IMR-90 (cell line): ENCODE measurements around the gene LRFN2. TPM values are rescaled to one million over a fixed set of nuclear protein-coding genes. Genes with fewer than 3 reads are reported as not detected.

Experiments
- ATAC-seq: fragments of 200-7000 bp; cut with Tn5 transposase; 2 replicates; pipeline ENCODE4 v1.9.1; 2020; ENCODE audit warnings: low read depth, mild to moderate bottlenecking, moderate library complexity
- BruUV-seq: library from RNA; stranded (reverse); fragments of 400-500 nt; replicated peaks from 2 replicates; lab custom pipeline; 2021; lab: Mats Ljungman, UMichigan
- CTCF ChIA-PET: fragments of 300-600 bp; formaldehyde crosslinking; extraction: SDS; loops from one replicate; lab custom pipeline; 2021; ENCODE audit warnings: antibody characterized with exemption; lab: Yijun Ruan, JAX
- POLR2A ChIA-PET: fragments of 300-600 bp; sonication (Branson Sonifier 250); formaldehyde crosslinking; loops from one replicate; lab custom pipeline; 2022; ENCODE audit warnings: antibody characterized with exemption; ENCODE audit not compliant: unreplicated experiment; lab: Charles Lee
- DNase-seq: peaks from one replicate; pipeline ENCODE4 v3.0.0; 2013
- H2AFZ ChIP-seq: replicated peaks from 2 replicates; pipeline ENCODE3; 2013; ENCODE audit warnings: low read length, mild to moderate bottlenecking; ENCODE audit not compliant: poor library complexity
- H2AK5ac ChIP-seq: 2 replicates; pipeline ENCODE4 v1.6.1; 2013; ENCODE audit warnings: low read depth, low read length, inconsistent platforms
- H2AK9ac ChIP-seq: replicated peaks from 2 replicates; pipeline ENCODE3; 2013; ENCODE audit warnings: mild to moderate bottlenecking, low read depth, low read length, moderate library complexity; ENCODE audit not compliant: poor library complexity
- H2BK120ac ChIP-seq: 2 replicates; pipeline ENCODE4 v1.6.1; 2013; ENCODE audit warnings: low read depth, low read length, inconsistent platforms
- H2BK15ac ChIP-seq: 3 replicates; pipeline ENCODE4 v1.6.1; 2013; ENCODE audit warnings: low read depth, low read length, inconsistent platforms
- H2BK20ac ChIP-seq: 2 replicates; pipeline ENCODE4 v1.6.1; 2013; ENCODE audit warnings: low read depth, mild to moderate bottlenecking, inconsistent platforms, low read length, moderate library complexity
- H2BK5ac ChIP-seq: 2 replicates; pipeline ENCODE4 v1.6.1; 2013; ENCODE audit warnings: mild to moderate bottlenecking, low read depth, low read length, inconsistent platforms; ENCODE audit not compliant: poor library complexity, severe bottlenecking
- H3K14ac ChIP-seq: replicated peaks from 2 replicates; pipeline ENCODE4 v1.6.1; 2013; ENCODE audit warnings: low read depth, low read length, inconsistent platforms
- H3K18ac ChIP-seq: 2 replicates; pipeline ENCODE4 v1.6.1; 2013; ENCODE audit warnings: low read depth, low read length, control low read depth
- H3K23ac ChIP-seq: 2 replicates; pipeline ENCODE4 v1.6.1; 2013; ENCODE audit warnings: low read depth, low read length, inconsistent platforms
- H3K27ac ChIP-seq: 2 replicates; pipeline ENCODE4 v1.5.1; 2013; ENCODE audit warnings: mild to moderate bottlenecking, control low read depth, low read length; ENCODE audit not compliant: insufficient read depth
- H3K27me3 ChIP-seq: 2 replicates; pipeline ENCODE4 v1.6.1; 2013; ENCODE audit warnings: low read length; ENCODE audit not compliant: control insufficient read depth, insufficient read depth
- H3K36me3 ChIP-seq: 2 replicates; pipeline ENCODE4 v1.6.1; 2013; ENCODE audit warnings: low read length, mixed read lengths; ENCODE audit not compliant: control insufficient read depth, insufficient read depth
- H3K4ac ChIP-seq: 2 replicates; pipeline ENCODE4 v1.6.1; 2013; ENCODE audit warnings: low read depth, low read length, inconsistent platforms
- H3K4me1 ChIP-seq: 2 replicates; pipeline ENCODE4 v1.6.1; 2013; ENCODE audit warnings: low read length, mixed read lengths; ENCODE audit not compliant: control insufficient read depth, insufficient read depth
- H3K4me2 ChIP-seq: 2 replicates; pipeline ENCODE4 v1.6.1; 2013; ENCODE audit warnings: low read depth, mild to moderate bottlenecking, control low read depth, low read length, moderate library complexity
- H3K4me3 ChIP-seq: 2 replicates; pipeline ENCODE4 v1.5.1; 2013; ENCODE audit warnings: low read depth, mild to moderate bottlenecking, control low read depth, low read length, moderate library complexity; ENCODE audit not compliant: insufficient read depth
- H3K56ac ChIP-seq: 2 replicates; pipeline ENCODE4 v1.6.1; 2013; ENCODE audit warnings: low read length, inconsistent platforms; ENCODE audit not compliant: insufficient read depth; ENCODE audit errors: extremely low read depth
- H3K79me1 ChIP-seq, 2 experiments: 2 replicates each; pipeline ENCODE4 v1.6.1; 2013; ENCODE audit warnings: low read length in 2 of 2, inconsistent platforms in 1 of 2, low read depth in 1 of 2
- H3K9ac ChIP-seq: 2 replicates; pipeline ENCODE4 v1.6.1; 2013; ENCODE audit warnings: low read depth, low read length, control low read depth
- H3K9me1 ChIP-seq: 2 replicates; pipeline ENCODE4 v1.6.1; 2013; ENCODE audit warnings: low read length, inconsistent platforms; ENCODE audit not compliant: insufficient read depth
- H3K9me3 ChIP-seq: 2 replicates; pipeline ENCODE4 v1.6.1; 2013; ENCODE audit warnings: low read length; ENCODE audit not compliant: control insufficient read depth, insufficient read depth
- H4K20me1 ChIP-seq: 2 replicates; pipeline ENCODE4 v1.6.1; 2013; ENCODE audit warnings: low read length, inconsistent platforms; ENCODE audit not compliant: insufficient read depth
- H4K5ac ChIP-seq: 2 replicates; pipeline ENCODE4 v1.6.1; 2013; ENCODE audit warnings: mild to moderate bottlenecking, low read depth, low read length, control low read depth
- H4K8ac ChIP-seq, 2 experiments: 2 replicates each; pipeline ENCODE4 v1.6.1; 2013; ENCODE audit warnings: low read depth in 2 of 2, low read length in 2 of 2, control low read depth in 1 of 2, inconsistent platforms in 1 of 2
- H4K91ac ChIP-seq: 2 replicates; pipeline ENCODE4 v1.6.1; 2013; ENCODE audit warnings: low read depth, low read length, inconsistent platforms; ENCODE audit not compliant: insufficient read depth
- BHLHE40 ChIP-seq: fragments of 150-350 bp; IDR thresholded peaks from 2 replicates; pipeline ENCODE4 v1.6.1; 2016; ENCODE audit warnings: mild to moderate bottlenecking, low read depth, low read length
- CEBPB ChIP-seq: IDR thresholded peaks from 2 replicates; pipeline ENCODE4 v1.6.1; 2012; ENCODE audit warnings: low read depth, low read length, improper control_type of control experiment
- CHD1 ChIP-seq: IDR thresholded peaks from 2 replicates; pipeline ENCODE4 v1.6.1; 2012; ENCODE audit warnings: low read depth, low read length, improper control_type of control experiment
- CTCF ChIP-seq: conservative IDR thresholded peaks from 2 replicates; pipeline ENCODE4 v1.5.1; 2012; ENCODE audit warnings: mild to moderate bottlenecking, low read depth, low read length, improper control_type of control experiment
- ELK1 ChIP-seq: fragments of 150-350 bp; IDR thresholded peaks from 2 replicates; pipeline ENCODE4 v1.6.1; 2016; ENCODE audit warnings: low read depth, mild to moderate bottlenecking, low read length, moderate library complexity, borderline replicate concordance
- FOS ChIP-seq: fragments of 150-350 bp; IDR thresholded peaks from 2 replicates; pipeline ENCODE4 v1.6.1; 2016; ENCODE audit warnings: low read depth, low read length
- MAFK ChIP-seq: IDR thresholded peaks from 2 replicates; pipeline ENCODE4 v1.6.1; 2012; ENCODE audit warnings: low read depth, low read length, improper control_type of control experiment
- MAZ ChIP-seq: IDR thresholded peaks from 2 replicates; pipeline ENCODE4 v1.6.1; 2012; ENCODE audit warnings: low read depth, mild to moderate bottlenecking, low read length, improper control_type of control experiment, moderate library complexity, borderline replicate concordance
- MXI1 ChIP-seq: IDR thresholded peaks from 2 replicates; pipeline ENCODE4 v1.6.1; 2012; ENCODE audit warnings: low read depth, mild to moderate bottlenecking, low read length, moderate library complexity, borderline replicate concordance
- NFE2L2 ChIP-seq: fragments of 150-350 bp; IDR thresholded peaks from 2 replicates; pipeline ENCODE4 v1.6.1; 2016; ENCODE audit warnings: low read depth, mild to moderate bottlenecking, low read length
- POLR2A ChIP-seq: IDR thresholded peaks from 2 replicates; pipeline ENCODE4 v1.6.1; 2012; ENCODE audit warnings: mild to moderate bottlenecking, low read depth, low read length
- RAD21 ChIP-seq: IDR thresholded peaks from 2 replicates; pipeline ENCODE4 v1.6.1; 2012; ENCODE audit warnings: low read length, improper control_type of control experiment
- RCOR1 ChIP-seq: IDR thresholded peaks from 2 replicates; pipeline ENCODE4 v1.6.1; 2012; ENCODE audit warnings: mild to moderate bottlenecking, low read length, improper control_type of control experiment; ENCODE audit not compliant: insufficient replicate concordance
- RFX5 ChIP-seq: IDR thresholded peaks from 2 replicates; pipeline ENCODE4 v1.8.0; 2012; ENCODE audit warnings: low read depth, mild to moderate bottlenecking, low read length, moderate library complexity
- SMC3 ChIP-seq: fragments of 150-350 bp; IDR thresholded peaks from 2 replicates; pipeline ENCODE4 v1.6.1; 2016; ENCODE audit warnings: low read depth, mild to moderate bottlenecking, antibody characterized with exemption, low read length, moderate library complexity
- USF2 ChIP-seq: fragments of 150-350 bp; IDR thresholded peaks from 2 replicates; pipeline ENCODE4 v1.6.1; 2017; ENCODE audit warnings: mild to moderate bottlenecking, antibody characterized with exemption, low read length, low read depth
- WGBS, 2 experiments: methylation state at CpG; one replicate each; pipeline versions ENCODE4 v1.1.5 to v1.1.7; 2013; ENCODE audit warnings: missing lambda C conversion rate in 2 of 2; ENCODE audit not compliant: insufficient read length in 1 of 2; ENCODE audit errors: extremely low coverage in 2 of 2; 5-methylcytosine and 5-hydroxymethylcytosine counted together
- dilution Hi-C: fragments of 300-500 bp; cut with HindIII; formaldehyde crosslinking; loops from one replicate; pipeline ENCODE4 v1.14.3; 2018; ENCODE audit warnings: low sequenced_read_pairs; ENCODE audit not compliant: unreplicated experiment
- in situ Hi-C: fragments of 300-500 bp; cut with MboI; formaldehyde crosslinking; loops from 3 replicates; pipeline ENCODE4 v1.14.3; 2019; ENCODE audit warnings: low sequenced_read_pairs, inconsistent platforms, mixed read lengths
- intact Hi-C: fragments of 100-400 bp; cut with micrococcal nuclease; formaldehyde crosslinking; loops from 2 replicates; pipeline ENCODE4 v1.10.0; 2022
- polyA plus RNA-seq, 3 experiments: library from polyadenylated mRNA; depleted of rRNA; stranded (reverse); fragments of >200 nt; gene quantifications; 2 replicates each; pipeline ENCODE4 v1.2.3, GENCODE V29; 2012; ENCODE audit warnings: low replicate concordance in 1 of 3
- total RNA-seq: library from RNA; depleted of rRNA; stranded (reverse); fragments of >200 nt; gene quantifications from 2 replicates; pipeline ENCODE4 v1.2.3, GENCODE V29; 2012

The LRFN2 gene
- total and polyA plus RNA-seq, 2 of the 4 experiments (the other 2 are of a cell fraction), result not detected

DNA sequence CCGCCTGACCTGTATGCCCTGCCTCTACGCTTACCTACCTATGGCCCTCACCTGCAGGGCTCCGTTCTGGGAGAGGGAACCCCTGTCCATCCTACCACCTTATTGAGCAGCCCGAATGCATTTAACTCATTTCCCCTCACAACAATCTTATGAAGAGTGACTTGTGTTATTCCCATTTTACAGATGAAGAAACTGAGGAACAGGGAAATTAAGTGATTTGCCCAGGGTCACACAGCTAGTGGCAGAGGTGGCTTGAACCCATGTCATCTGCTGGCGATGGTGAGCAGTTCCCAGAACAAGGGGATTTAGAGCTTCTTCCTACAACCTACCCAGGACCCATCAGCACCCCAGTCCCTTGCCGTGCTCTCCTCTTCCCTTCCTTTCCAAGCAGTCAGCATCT, 42.3 kb upstream of the LRFN2 start:
- no TSS peak for BruUV-seq
- H4K20me1 ChIP-seq, result no peaks in the 10 kb centered on the region
- CTCF ChIA-PET, result interaction anchor here (0.8 kb wide), 1 partner anchor 665 kb away, joined by 3 read pairs; no protein-coding TSS in a partner anchor
- in situ Hi-C loops (no loop called here), dilution Hi-C loops (no loop called here), intact Hi-C loops (no loop called here)
- no peak overlapping the region for H3K4me2 ChIP-seq
- no peak overlapping the region for H2BK20ac ChIP-seq
- DNase-seq (no peak), ATAC-seq (no peak)
- H3K18ac ChIP-seq, result no peak overlapping the region
- 62% methylated on average over 3 of the region's 6 CpGs; no CpG with 5 or more reads in 1 of the 2 experiments for WGBS, 2 experiments
- H3K9me1 ChIP-seq, result no peaks in the 10 kb centered on the region
- no peak overlapping the region for H2BK5ac ChIP-seq
- no peak overlapping the region for H2AK9ac ChIP-seq
- no peaks in the 10 kb centered on the region for H3K4me1 ChIP-seq
- no peaks in the 10 kb centered on the region for H3K9me3 ChIP-seq
- no peak overlapping the region for H3K14ac ChIP-seq
- POLR2A ChIA-PET, result no interaction called here
- no peak overlapping the region for H2BK120ac ChIP-seq
- H4K8ac ChIP-seq, result no peak overlapping the region
- H2AK5ac ChIP-seq, result no peak overlapping the region
- TF ChIP-seq SMC3 (no peak), MAZ (no peak), CTCF (no peak), CHD1 (no peak), NFE2L2 (no peak), BHLHE40 (no peak), USF2 (no peak), RAD21 (no peak), RCOR1 (no peak), MAFK (no peak), ELK1 (no peak), MXI1 (no peak), RFX5 (no peak), CEBPB (no peak), FOS (no peak), POLR2A (no peak)
- no peak overlapping the region for H3K4ac ChIP-seq
- no peaks in the 10 kb centered on the region; the same call in 1 of the 2 replicates for H3K27me3 ChIP-seq
- no peaks in the 10 kb centered on the region for H3K36me3 ChIP-seq
- H3K79me1 ChIP-seq, result no peaks in the 10 kb centered on the region
- no peak overlapping the region for H4K5ac ChIP-seq
- H3K4me3 ChIP-seq, result no peak overlapping the region
- no peak overlapping the region for H3K23ac ChIP-seq
- no peak overlapping the region for H2AFZ ChIP-seq
- H3K9ac ChIP-seq, result no peak overlapping the region
- no peak overlapping the region for H2BK15ac ChIP-seq
- no peak overlapping the region for H3K56ac ChIP-seq
- no peak overlapping the region for H3K27ac ChIP-seq
- H4K91ac ChIP-seq, result no peak overlapping the region
